ENCODE measurements around the gene UBE4B. TPM values are rescaled to one million over a fixed set of nuclear protein-coding genes. Genes with fewer than 3 reads are reported as not detected.
"Not testable (repeated sequence)": the region's sequence is repeated elsewhere in the genome, so short reads cannot be mapped to it uniquely, and the experiment has no call there.

UBE4B gene
- total RNA-seq, 1 donor, result 73.1 TPM

DNA sequence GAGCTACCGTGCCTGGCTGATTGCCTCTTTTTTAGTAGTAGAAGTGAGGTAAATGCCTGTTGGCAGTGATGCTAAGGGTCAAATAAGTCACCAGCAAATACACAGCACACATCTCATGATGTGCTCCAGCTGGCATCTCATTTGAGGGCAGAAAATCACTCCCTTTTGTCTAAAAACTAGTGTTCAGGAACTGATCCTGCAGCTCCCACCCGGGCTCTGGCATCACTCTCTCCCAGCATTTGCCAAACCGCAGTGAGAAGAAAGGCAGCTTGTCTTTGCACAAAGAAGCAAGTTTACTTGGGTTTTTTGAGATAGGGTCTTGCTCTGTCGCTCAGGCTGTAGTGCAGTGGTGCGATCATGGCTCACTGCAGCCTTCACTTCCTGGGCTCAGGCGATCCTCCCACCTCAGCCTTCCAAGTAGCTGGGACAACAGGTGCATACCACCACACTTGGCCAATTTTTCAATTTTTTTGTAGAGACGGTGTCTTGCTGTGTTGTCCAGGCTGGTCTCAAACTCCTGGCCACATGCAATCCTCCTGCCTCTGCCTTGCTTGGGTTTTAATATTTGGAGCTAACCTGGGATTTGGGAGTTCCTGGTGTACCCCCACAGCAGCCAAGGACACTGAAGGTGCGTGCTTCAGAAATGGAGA is 31.6 kb upstream of the UBE4B start:
- H3K4me2 ChIP-seq (ENCODE audit: insufficient read depth, low read length), result no peak overlapping the region
- peaks cover 25% of the 10 kb centered on the region for H3K27me3 ChIP-seq (ENCODE audit: insufficient read depth, low read length)
- H3K36me3 ChIP-seq (ENCODE audit: insufficient read depth, low read length), result no peaks in the 10 kb centered on the region
- DNase-seq (ENCODE audit: insufficient read length, low spot score, missing footprints), result no peak
- no peak overlapping the region for H2AFZ ChIP-seq (ENCODE audit: low read length)
- H3K79me2 ChIP-seq (ENCODE audit: insufficient read depth, low read length), result no peaks in the 10 kb centered on the region
- no peak overlapping the region for H3K4me3 ChIP-seq (ENCODE audit: insufficient read depth, low read length)
- TF ChIP-seq CTCF (IDR thresholded peaks at IDR 0.05; ENCODE audit: extremely low read depth, low read depth, low read length), result no peak
- no peak overlapping the region for H3K27ac ChIP-seq (ENCODE audit: low read depth, low read length)
- no peaks in the 10 kb centered on the region for H3K4me1 ChIP-seq (ENCODE audit: insufficient read depth, low read length)
- no peaks in the 10 kb centered on the region for H3K9me3 ChIP-seq (ENCODE audit: low read depth, low read length)
- no peaks in the 10 kb centered on the region for H4K20me1 ChIP-seq (ENCODE audit: insufficient read depth, low read length)

- not testable (repeated sequence) for H3K4me2 ChIP-seq (ENCODE audit: insufficient read depth, low read length); DNase-seq (ENCODE audit: insufficient read length, low spot score, missing footprints); H3K4me1 ChIP-seq (ENCODE audit: insufficient read depth, low read length); H3K79me2 ChIP-seq (ENCODE audit: insufficient read depth, low read length); H3K4me3 ChIP-seq (ENCODE audit: insufficient read depth, low read length); H3K9me3 ChIP-seq (ENCODE audit: low read depth, low read length); H4K20me1 ChIP-seq (ENCODE audit: insufficient read depth, low read length); H3K27me3 ChIP-seq (ENCODE audit: insufficient read depth, low read length); H2AFZ ChIP-seq (ENCODE audit: low read length); H3K27ac ChIP-seq (ENCODE audit: low read depth, low read length); H3K36me3 ChIP-seq (ENCODE audit: insufficient read depth, low read length)
Measured at GRCh38 chr1:10005248-10005647, 27.5 kb upstream of the UBE4B start.

DNA sequence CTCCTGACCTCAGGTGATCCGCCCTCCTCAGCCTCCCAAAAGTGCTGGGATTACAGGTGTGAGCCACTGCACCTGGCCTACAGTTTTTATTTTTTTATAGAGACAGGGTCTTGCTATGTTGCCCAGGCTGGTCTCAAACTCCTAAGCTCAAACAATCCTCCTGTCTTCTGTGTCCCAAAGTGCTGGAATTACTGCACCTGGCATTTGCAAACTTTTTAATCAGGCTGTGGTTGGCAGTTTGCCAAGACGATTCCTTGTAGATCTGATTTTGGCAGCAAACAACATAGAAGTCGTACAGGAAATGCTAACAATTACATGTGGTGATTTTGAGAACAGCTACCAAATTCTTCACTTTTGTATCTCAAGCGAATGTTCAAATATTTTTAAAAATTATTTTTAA is 25.6 kb upstream of the UBE4B start:
- H3K36me3 ChIP-seq (ENCODE audit: insufficient read depth, low read length), result no peaks in the 10 kb centered on the region
- no peaks in the 10 kb centered on the region for H3K4me1 ChIP-seq (ENCODE audit: insufficient read depth, low read length)
- no peak overlapping the region for H3K4me3 ChIP-seq (ENCODE audit: insufficient read depth, low read length)
- H3K4me2 ChIP-seq (ENCODE audit: insufficient read depth, low read length), result no peak overlapping the region
- H4K20me1 ChIP-seq (ENCODE audit: insufficient read depth, low read length), result no peaks in the 10 kb centered on the region
- no peak for TF ChIP-seq CTCF (IDR thresholded peaks at IDR 0.05; ENCODE audit: extremely low read depth, low read depth, low read length)
- DNase-seq (ENCODE audit: insufficient read length, low spot score, missing footprints), result no peak
- H3K27ac ChIP-seq (ENCODE audit: low read depth, low read length), result no peak overlapping the region
- H2AFZ ChIP-seq (ENCODE audit: low read length), result no peak overlapping the region
- H3K79me2 ChIP-seq (ENCODE audit: insufficient read depth, low read length), result no peaks in the 10 kb centered on the region
- H3K9me3 ChIP-seq (ENCODE audit: low read depth, low read length), result no peaks in the 10 kb centered on the region
- no peaks in the 10 kb centered on the region for H3K27me3 ChIP-seq (ENCODE audit: insufficient read depth, low read length)

DNA sequence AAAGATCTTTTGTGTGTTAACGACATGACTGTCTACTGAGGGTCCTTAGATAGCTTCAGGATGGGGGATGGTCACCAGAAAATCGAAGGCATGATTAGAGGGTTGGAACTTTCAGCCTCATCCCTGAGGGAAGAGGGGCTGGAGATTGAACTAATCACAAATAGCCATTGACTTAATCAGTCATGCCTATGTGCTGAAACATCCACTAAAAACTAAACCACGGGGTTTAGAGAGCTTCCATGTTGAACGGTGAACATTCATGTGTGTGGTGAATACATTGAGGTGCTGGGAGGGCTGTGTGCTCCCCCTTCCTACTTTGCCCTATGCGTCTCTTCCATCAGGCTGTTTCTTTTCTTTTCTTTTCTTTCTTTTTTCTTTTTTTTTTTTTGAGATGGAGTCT is 18.7 kb upstream of the UBE4B start:
- H3K4me1 ChIP-seq (ENCODE audit: insufficient read depth, low read length), result peaks cover 8% of the 10 kb centered on the region
- no peaks in the 10 kb centered on the region for H4K20me1 ChIP-seq (ENCODE audit: insufficient read depth, low read length)
- H3K27me3 ChIP-seq (ENCODE audit: insufficient read depth, low read length), result no peaks in the 10 kb centered on the region
- H3K4me2 ChIP-seq (ENCODE audit: insufficient read depth, low read length), result no peak overlapping the region
- H3K79me2 ChIP-seq (ENCODE audit: insufficient read depth, low read length), result no peaks in the 10 kb centered on the region
- H3K9me3 ChIP-seq (ENCODE audit: low read depth, low read length), result no peaks in the 10 kb centered on the region
- no peak overlapping the region for H3K27ac ChIP-seq (ENCODE audit: low read depth, low read length)
- H2AFZ ChIP-seq (ENCODE audit: low read length), result peak overlapping the region; percentile 18
- H3K4me3 ChIP-seq (ENCODE audit: insufficient read depth, low read length), result no peak overlapping the region
- no peak for DNase-seq (ENCODE audit: insufficient read length, low spot score, missing footprints)
- H3K36me3 ChIP-seq (ENCODE audit: insufficient read depth, low read length), result no peaks in the 10 kb centered on the region
- no peak for TF ChIP-seq CTCF (IDR thresholded peaks at IDR 0.05; ENCODE audit: extremely low read depth, low read depth, low read length)

Measured in osteoblast (primary cell).